ENCODE results near the gene FAM174C. TPM values are rescaled to one million over a fixed set of nuclear protein-coding genes. Genes with fewer than 3 reads are reported as not detected.

FAM174C gene
- total and polyA plus RNA-seq, 2 donors (not counting 3 experiments of a cell fraction or from before 2014, with no cell fraction given) = 46.7 to 83.9 TPM

DNA sequence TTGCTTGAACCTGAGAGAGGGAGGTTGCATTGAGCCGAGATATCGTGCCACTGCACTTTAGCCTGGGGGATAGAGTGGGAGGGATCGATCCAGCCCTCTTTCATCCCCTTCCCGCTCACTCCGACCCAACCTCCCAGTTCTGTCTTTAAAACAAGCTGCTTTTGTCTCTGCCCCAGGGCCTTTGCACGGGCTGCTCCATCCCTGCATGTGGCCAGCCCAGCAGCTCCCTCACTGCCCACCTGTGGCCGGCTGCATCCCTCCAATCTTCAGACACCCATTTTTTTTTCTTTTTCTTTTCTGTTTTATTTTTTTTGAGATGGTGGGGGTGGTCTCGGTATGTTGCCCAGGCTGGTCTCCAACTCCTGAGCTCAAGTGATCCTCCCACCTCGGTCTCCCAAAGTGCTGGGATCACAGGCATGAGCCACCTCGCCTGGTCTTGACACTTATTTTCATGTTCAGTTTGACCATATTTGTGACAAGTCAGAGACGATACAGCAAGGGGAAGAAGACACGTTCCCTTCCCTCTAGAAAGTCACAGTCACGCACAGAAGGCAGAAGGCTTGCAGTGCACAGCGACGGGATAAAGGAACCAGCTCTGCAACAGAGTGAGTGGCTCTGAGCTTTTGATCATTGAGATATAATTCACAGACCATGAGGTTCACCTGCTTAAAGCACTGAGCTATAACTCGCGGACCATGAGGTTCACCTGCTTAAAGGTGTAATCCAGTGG lies 42.1 kb downstream of the FAM174C start:
- no peak for TF ChIP-seq POLR2AphosphoS5 (IDR thresholded peaks at IDR 0.05; ENCODE audit: insufficient read depth, low read depth, low read length)
- TF ChIP-seq MYC (IDR thresholded peaks at IDR 0.05; ENCODE audit: low read depth, low read length) = no peak
- no peak for TF ChIP-seq GATA2 (IDR thresholded peaks at IDR 0.05; ENCODE audit: insufficient read depth, insufficient read length, low read depth, low read length)
- TF ChIP-seq JUN (IDR thresholded peaks at IDR 0.05; ENCODE audit: borderline replicate concordance, insufficient read depth, insufficient read length, low read depth) = no peak
- no peak for TF ChIP-seq EZH2 (IDR thresholded peaks at IDR 0.05; ENCODE audit: borderline replicate concordance, low read depth, low read length, severe bottlenecking)
- no peak for TF ChIP-seq FOS (IDR thresholded peaks at IDR 0.05; ENCODE audit: borderline replicate concordance, insufficient read depth, low read length)
- TF ChIP-seq, protein P1, sequence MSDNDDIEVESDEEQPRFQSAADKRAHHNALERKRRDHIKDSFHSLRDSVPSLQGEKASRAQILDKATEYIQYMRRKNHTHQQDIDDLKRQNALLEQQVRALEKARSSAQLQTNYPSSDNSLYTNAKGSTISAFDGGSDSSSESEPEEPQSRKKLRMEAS (IDR thresholded peaks at IDR 0.05; ENCODE audit: insufficient read depth, insufficient read length) = no peak
- TF ChIP-seq, protein P2, sequence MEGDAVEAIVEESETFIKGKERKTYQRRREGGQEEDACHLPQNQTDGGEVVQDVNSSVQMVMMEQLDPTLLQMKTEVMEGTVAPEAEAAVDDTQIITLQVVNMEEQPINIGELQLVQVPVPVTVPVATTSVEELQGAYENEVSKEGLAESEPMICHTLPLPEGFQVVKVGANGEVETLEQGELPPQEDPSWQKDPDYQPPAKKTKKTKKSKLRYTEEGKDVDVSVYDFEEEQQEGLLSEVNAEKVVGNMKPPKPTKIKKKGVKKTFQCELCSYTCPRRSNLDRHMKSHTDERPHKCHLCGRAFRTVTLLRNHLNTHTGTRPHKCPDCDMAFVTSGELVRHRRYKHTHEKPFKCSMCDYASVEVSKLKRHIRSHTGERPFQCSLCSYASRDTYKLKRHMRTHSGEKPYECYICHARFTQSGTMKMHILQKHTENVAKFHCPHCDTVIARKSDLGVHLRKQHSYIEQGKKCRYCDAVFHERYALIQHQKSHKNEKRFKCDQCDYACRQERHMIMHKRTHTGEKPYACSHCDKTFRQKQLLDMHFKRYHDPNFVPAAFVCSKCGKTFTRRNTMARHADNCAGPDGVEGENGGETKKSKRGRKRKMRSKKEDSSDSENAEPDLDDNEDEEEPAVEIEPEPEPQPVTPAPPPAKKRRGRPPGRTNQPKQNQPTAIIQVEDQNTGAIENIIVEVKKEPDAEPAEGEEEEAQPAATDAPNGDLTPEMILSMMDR (IDR thresholded peaks at IDR 0.05; ENCODE audit: extremely low read depth in 1 of 2, insufficient read depth in 1 of 2, low read depth in 1 of 2, low read length in 2 of 2) = no peak
- no peak for TF ChIP-seq POLR2A (IDR thresholded peaks at IDR 0.05; ENCODE audit: low read depth, low read length)
- Histone ChIP-seq H3K79me2 (ENCODE audit: control insufficient read depth, insufficient read depth, low read length) (no peaks in the 10 kb centered on the region), H3K4me1 (ENCODE audit: control insufficient read depth, extremely low read depth, insufficient read depth, low read length) (peaks cover 13% of the 10 kb centered on the region), H3K9me3 (replicated peaks; ENCODE audit: control insufficient read depth, insufficient read depth, low read length) (no peaks in the 10 kb centered on the region), H4K20me1 (replicated peaks; ENCODE audit: control insufficient read depth, extremely low read depth, insufficient read depth, low read length) (no peaks in the 10 kb centered on the region), H3K4me3 (replicated peaks in 1 of 3; ENCODE audit: insufficient read depth in 1 of 3, low read depth in 1 of 3, low read length in 3 of 3) (no peak overlapping the region), H3K9ac (replicated peaks; ENCODE audit: extremely low read depth, insufficient read depth, low read length) (no peak overlapping the region), H2AFZ (ENCODE audit: low read depth, low read length) (no peak overlapping the region), H3K4me2 (ENCODE audit: insufficient read depth, low read length) (no peak overlapping the region), H3K9me1 (replicated peaks; ENCODE audit: control insufficient read depth, extremely low read depth, insufficient read depth, low read length) (no peaks in the 10 kb centered on the region), H3K27me3 (ENCODE audit: control insufficient read depth in 2 of 2, insufficient read depth in 2 of 2, low read length in 2 of 2) (peaks cover 17 to 18% of the 10 kb centered on the region in 2 experiments), H3K36me3 (ENCODE audit: control insufficient read depth in 2 of 2, extremely low read depth in 1 of 2, insufficient read depth in 2 of 2, low read length in 2 of 2) (no peaks in the 10 kb centered on the region), H3K27ac (ENCODE audit: insufficient read depth, low read depth, low read length) (no peak overlapping the region)
- intact Hi-C loops (cut with micrococcal nuclease) (loop anchor here (5.0 kb wide), 1 partner anchor 65 kb away; the partner anchor contains the start of gene NDUFS7), dilution Hi-C loops (cut with MboI; ENCODE audit: extremely low pct_ligation_motif_present, low sequenced_read_pairs) (no loop called here)
- no TSS peak for BruUV-seq (replicated peaks)
- POLR2A ChIA-PET = interaction anchor here (0.6 kb wide), 1 partner anchor 224 kb away, joined by 7 read pairs; no protein-coding TSS in a partner anchor
- no peak for DNase-seq (ENCODE audit: low read depth, low spot score)
- CTCF ChIA-PET = interaction anchor here (0.7 to 2.4 kb wide), 4 partner anchors 10 to 55 kb away, joined by 3 to 7 read pairs (median 3); no protein-coding TSS in a partner anchor
- no peak for FAIRE-seq
